ENCODE results near the gene ANKZF1.
"Not testable (repeated sequence)": the region's sequence is repeated elsewhere in the genome, so short reads cannot be mapped to it uniquely, and the experiment has no call there.

The ANKZF1 gene

GRCh38 chr2:219258942-219259341, 29.3 kb downstream of the ANKZF1 start:
- DNase-seq = not testable (repeated sequence)

- DNase-seq = no peak
Observed at GRCh38 chr2:219261024-219261855, 31.6 kb downstream of the ANKZF1 start.

GRCh38 chr2:219266232-219266631, 36.6 kb downstream of the ANKZF1 start:
- DNase-seq = no peak

- DNase-seq = no peak
Observed at GRCh38 chr2:219266886-219267285, 37.3 kb downstream of the ANKZF1 start.

GRCh38 chr2:219268294-219268693, 38.7 kb downstream of the ANKZF1 start:
- DNase-seq = no peak

GRCh38 chr2:219269362-219270054, 39.9 kb downstream of the ANKZF1 start:
- DNase-seq = no peak

- no peak for DNase-seq
Observed at GRCh38 chr2:219270055-219270372, 40.4 kb downstream of the ANKZF1 start.

- DNase-seq = no peak
Observed at GRCh38 chr2:219271021-219271420, 41.4 kb downstream of the ANKZF1 start.

GRCh38 chr2:219272356-219272755, 42.8 kb downstream of the ANKZF1 start:
- no peak for DNase-seq

GRCh38 chr2:219272995-219273394, 43.4 kb downstream of the ANKZF1 start:
- no peak for DNase-seq

GRCh38 chr2:219273937-219274336, 44.3 kb downstream of the ANKZF1 start:
- DNase-seq = no peak

- no peak for DNase-seq
Observed at GRCh38 chr2:219274361-219274921, 44.8 kb downstream of the ANKZF1 start.

GRCh38 chr2:219277703-219278654, 48.4 kb downstream of the ANKZF1 start:
- peak; percentile 86 for DNase-seq

GRCh38 chr2:219278655-219279150, 49.1 kb downstream of the ANKZF1 start:
- no peak for DNase-seq

- peak; percentile 99 for DNase-seq
Observed at GRCh38 chr2:219279151-219279915, 49.7 kb downstream of the ANKZF1 start, which contains the start of gene DNAJB2. Gene DNAJB2, plus strand, starts transcription at chr2:219279366. Its CDS starts 468 bp downstream, at chr2:219279834.

- DNase-seq = no peak
Observed at GRCh38 chr2:219279916-219280516, 50.4 kb downstream of the ANKZF1 start.

- DNase-seq = no peak
Observed at GRCh38 chr2:219280651-219281050, 51.0 kb downstream of the ANKZF1 start.

GRCh38 chr2:219281588-219281987, 52.0 kb downstream of the ANKZF1 start:
- no peak for DNase-seq

GRCh38 chr2:219282375-219282774, 52.8 kb downstream of the ANKZF1 start:
- no peak for DNase-seq

GRCh38 chr2:219282943-219283581, 53.5 kb downstream of the ANKZF1 start:
- no peak for DNase-seq
